ENCODE measurements around the gene SH3D19.

GRCh38 chr4:151219091-151219490 is 106.3 kb downstream of the SH3D19 start:
- TF ChIP-seq EZH2 (IDR thresholded peaks at IDR 0.05; ENCODE audit: insufficient read depth, low read length) (no peak), CTCF (IDR thresholded peaks at IDR 0.05; ENCODE audit: insufficient read depth, low read depth, low read length) (no peak)
